Activated naive CD4-positive, alpha-beta T cell treated with Interleukin-2 at 50 U/mL for 16 hours (primary cell): ENCODE measurements around the gene PDCD11.
"Not testable (repeated sequence)": the region's sequence is repeated elsewhere in the genome, so short reads cannot be mapped to it uniquely, and the experiment has no call there.

Experiments
- DNase-seq: peaks from one replicate; pipeline ENCODE4 v3.0.0-alpha.2; 2020

The PDCD11 gene

DNA sequence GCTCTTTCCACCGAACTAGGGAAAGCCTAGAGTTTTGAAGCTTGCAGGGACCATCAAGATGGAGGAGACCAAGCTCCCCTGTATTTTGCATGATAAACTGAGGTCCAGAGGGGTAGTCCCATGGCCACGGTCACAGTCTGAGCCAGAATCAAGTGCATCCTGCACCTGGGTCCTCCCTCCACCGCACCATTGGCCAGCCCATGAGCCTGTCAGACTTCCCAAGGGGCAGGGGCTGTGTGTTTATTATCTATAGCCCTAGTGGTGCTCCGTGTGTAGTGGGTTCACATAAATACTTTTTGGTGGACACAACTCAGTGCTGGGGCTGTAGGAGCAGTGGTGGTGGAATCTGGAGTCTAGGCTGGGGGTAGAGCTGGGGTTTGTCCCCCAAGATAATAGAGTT, 79.0 kb downstream of the PDCD11 start:
- DNase-seq = no peak

DNA sequence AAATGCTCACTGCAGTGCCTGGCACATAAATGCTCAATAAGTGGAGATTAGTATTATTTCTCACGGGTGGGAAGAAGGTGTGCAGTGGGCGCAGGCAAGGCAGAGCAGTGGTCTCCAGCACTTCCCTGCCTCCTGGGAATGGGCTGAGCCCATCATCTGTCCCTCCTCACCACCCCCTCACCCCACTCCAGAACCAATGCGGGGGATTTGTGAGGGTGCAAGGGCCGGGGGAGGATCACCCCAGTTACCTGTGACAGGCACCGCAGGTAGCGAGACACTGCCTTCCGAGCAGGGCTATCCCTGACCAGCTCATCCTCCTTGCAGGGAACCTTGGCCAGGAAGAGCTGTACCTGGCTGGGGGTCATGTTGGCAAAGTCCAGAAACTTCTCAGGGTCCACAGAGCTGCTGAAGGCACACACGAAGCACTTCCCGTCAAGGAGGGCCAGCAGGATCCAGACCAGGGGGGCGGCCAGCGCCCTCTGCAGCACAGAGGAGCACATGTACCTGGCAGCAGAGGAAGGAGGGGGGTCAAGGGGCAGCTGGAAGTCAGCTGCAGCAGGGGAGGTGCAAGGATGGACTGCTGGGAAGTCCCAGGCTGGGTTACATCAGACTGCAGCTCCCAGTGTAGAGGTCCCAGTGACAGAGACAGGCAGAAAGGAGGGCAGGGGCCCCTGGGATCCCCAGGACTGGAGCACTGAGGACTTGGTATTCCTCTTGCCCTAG, 79.8 kb downstream of the PDCD11 start:
- no peak for DNase-seq

DNA sequence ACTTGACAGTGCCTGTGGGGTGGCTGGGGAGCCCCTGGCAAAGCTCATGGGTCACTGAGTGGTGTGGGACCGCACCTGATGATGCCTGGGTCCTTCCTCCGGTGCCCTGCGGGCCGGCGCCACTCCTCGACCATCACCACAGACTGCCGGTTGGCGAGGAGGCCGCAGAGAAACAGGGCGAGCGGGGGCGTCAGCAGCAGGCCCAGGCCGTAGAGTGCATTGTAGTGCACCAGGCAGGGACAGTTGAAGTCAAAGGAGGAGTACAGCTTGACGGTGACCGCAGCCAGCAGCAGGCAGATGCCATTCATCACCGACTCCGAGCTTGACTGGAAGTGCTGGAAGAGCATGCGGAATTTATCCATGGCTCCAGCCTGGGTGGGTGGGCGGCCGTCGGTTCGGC, 82.2 kb downstream of the PDCD11 start:
- DNase-seq = no peak

DNA sequence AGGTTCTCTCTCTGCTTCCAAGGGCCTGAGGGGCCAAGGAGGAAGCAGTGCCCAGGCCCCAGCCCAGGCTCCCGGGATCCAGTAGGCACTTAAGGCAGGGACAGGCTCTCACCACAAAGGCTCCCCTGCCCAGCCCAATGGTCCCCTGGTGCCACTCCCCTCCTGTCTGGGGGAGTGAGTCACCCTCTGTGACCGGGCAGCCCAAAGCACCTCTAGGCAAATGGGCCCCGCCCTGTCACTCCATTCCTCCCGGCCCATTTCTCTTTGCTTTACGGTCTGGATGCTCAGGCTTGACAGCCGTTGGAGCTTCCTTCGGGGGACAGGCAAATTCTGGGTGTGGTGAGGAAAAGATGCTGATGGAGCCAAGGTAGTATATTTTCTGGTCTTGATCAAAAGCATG, 82.7 kb downstream of the PDCD11 start, which contains the start of gene CALHM3:
Gene CALHM3 (minus strand): TSS at position 106 of the 400 bp plus-strand sequence. CDS start 208 bp downstream, outside the sequence.
- DNase-seq = no peak

DNA sequence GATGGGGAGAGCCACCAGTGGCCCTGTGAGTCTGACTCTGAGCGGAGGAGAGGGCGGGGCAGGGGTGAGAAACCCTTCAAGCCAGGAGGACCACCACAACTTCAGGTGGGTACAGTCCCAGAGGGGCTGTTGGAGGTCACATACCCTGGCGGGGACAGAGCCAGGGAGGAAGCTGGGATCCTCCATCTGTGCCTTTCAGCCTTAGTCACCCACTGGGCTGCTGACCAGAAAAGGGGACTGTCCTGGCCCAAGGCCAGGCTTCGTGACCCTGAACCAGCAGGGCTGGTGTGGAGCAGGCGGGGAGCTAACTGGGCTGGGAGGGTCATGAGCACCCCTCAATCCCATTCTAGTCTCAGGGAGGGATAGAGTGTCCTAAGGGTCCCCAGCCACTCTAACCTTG, 84.1 kb downstream of the PDCD11 start:
- DNase-seq = no peak

DNA sequence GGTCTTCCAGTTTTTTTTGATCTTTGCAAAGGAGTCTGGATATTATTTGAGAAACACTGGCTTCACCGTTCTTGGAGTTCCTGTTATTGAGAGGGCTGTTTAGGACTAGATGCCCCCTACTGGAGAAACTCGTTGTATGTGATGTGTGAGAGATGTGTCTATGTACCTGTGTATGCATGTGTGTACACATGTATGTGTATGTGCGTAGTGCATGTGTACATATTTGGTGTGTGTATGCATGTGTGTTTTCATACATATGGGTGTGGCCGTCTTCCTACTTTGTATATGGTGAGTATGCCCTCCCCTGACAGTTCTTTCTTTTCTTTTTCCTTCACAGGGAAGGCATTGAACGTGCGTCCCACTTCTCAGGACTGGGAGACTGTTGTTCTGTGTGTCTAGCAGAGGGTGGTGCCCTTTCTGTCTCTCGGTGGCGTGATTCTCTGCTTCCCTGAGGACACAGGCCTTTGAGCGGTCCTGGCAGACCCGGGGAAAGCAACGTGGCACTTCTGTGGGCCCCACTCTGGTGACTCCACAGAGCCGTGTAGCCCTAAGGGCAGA, 85.6 kb downstream of the PDCD11 start:
- DNase-seq = no peak

DNA sequence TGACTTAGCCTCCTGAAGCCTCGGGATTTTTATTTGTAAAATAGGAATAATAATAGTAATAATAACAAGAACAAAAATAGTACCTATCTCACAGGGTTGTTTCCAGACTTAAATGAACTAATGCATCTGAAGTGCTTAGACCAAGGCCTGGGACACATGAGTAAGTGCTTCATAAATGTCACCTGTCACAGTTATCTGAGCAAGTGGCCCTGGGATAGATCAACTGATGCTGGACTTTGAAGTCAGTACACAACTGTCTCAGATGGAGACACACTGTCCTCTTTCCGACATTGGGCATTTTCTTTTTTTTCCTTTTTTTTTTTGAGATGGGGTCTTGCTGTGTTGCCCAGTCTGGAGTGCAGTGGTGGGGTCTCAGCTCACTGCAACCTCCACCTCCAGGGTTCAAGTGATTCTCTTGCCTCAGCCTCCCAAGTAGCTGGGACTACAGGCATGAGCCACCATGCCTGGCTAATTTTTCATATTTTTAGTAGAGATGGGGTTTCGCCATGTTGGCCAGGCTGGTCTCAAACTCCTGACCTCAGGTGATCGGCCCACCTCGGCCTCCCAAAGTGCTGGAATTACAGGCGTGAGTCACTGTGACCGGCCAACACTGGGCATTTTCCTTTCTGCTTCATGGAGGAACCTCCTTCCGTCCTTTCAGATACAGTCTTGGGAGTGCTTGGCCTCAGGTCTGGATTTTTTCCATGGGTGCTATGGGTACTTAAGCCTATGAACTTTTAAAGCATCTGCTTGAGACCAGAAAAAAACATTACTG, 90.4 kb downstream of the PDCD11 start:
- not testable (repeated sequence) for DNase-seq

DNA sequence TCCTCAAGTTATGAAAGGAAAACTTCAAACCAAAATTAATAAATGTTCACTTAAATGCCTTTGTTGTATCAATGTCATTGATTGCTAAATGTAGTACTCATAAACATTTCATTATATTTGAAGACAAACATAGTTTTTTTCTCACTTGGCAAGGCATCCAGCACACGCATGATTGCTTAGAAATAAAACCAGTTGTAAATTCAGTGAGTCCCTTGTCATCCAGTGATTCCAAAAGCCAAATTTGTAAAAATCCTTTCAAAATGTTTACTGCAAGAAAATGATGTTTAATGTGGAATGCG, 90.9 kb downstream of the PDCD11 start:
- DNase-seq = no peak

DNA sequence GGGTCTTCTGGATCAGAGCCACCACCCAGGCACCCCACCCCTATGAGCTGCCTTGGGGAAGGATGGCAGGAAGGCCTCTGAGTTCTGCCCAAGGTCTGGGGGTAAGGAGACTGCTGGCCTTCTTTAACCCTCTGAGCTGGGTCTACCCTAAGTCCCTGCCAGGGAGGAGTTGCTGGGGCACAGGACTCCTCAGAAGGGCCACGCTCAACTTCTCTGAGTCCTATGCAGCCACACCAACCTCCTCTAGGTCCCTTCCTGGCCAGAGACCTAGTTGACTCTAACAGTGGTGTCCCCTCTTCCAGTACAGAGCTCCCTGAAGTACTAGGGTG, 94.5 kb downstream of the PDCD11 start:
- DNase-seq = no peak

DNA sequence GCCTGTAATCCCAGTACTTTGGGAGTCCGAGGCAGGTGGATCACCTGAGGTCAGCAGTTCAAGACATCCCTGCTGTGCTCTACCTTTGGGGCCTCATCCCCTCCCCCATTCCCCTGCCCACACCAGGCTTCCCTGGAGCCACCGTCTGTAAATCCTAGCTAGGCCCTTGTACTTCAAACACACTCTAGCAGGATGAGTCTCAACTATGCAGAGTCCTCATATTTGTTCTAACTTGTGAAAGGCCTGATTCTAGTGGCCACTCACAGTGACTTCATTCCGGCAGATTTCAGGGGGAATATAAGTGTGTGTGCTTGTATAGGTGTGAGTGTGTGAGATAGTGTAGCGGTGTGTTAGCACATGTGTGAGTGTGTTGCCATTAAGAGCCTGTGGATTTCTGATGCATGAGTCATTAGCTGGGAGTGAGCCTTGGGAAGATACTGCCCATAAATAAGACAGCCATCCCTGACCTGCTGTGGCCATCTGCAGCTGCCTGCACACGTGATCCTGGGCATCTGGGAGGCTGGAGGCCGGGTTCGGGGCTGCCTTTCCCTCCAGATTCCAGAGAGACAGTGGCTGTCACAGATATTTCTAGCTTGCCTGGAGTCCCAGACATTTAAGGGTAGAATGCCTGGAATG, 95.4 kb downstream of the PDCD11 start:
- no peak for DNase-seq

DNA sequence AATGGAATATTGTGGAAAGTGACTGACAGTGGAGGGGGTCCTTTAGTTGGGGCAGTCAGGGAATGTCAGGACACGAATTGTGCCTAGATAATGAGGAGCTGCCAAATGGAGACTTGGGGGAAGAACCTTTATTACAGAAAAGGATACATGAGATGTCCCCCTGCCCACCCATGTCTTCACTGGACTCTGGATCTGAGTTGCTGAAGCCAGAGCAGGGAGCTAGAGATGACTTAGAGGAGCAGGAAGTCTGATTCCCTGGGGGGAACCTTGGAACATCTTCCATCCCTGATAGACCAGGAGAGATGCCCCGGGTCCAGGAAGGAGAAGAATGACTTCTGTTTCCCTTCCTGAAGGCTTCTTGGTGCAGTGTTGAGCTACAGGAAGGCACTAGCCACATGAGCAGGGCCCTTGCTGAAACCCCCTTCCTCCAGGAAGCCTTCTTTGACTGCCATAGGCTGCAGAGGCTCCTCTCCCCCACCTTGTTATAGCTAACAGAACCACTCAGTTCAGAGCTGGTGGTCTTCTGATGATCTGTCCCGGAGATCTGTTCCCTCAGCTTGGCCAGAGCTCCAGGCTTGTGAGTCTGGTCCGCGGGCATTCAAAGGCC, 96.3 kb downstream of the PDCD11 start:
- DNase-seq = no peak

DNA sequence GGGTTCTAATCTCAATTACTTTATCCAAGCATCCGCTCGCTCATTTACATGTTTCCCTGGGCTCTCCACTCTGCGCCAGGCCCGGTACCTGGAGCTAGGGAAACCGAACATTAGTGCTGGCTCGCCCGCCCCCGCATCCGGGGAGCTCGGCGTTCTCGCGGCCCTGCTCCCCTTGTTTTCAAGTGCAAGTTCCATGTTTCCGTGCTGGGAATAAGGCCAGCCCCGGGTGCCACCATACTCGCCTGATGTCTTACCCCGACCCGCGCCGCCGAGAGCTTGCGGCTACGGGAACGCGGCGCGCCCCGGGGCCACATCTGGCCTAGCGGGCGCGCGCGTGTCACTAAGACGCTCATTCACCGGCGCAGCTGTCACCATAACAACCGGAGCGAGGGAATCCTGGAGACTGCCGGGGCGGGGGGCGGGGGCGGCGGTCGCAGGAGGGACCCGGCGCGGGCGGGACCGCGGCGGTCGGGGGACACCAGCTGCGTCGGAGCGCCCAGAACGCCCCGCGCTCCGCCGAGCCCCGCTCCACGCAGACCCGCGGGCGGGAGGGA, 97.0 kb downstream of the PDCD11 start, which contains the start of gene NEURL1:
Gene NEURL1 (plus strand): TSS at position 344 of the 554 bp plus-strand sequence. CDS start 683 bp downstream, outside the sequence.
- peak; percentile 13 for DNase-seq

DNA sequence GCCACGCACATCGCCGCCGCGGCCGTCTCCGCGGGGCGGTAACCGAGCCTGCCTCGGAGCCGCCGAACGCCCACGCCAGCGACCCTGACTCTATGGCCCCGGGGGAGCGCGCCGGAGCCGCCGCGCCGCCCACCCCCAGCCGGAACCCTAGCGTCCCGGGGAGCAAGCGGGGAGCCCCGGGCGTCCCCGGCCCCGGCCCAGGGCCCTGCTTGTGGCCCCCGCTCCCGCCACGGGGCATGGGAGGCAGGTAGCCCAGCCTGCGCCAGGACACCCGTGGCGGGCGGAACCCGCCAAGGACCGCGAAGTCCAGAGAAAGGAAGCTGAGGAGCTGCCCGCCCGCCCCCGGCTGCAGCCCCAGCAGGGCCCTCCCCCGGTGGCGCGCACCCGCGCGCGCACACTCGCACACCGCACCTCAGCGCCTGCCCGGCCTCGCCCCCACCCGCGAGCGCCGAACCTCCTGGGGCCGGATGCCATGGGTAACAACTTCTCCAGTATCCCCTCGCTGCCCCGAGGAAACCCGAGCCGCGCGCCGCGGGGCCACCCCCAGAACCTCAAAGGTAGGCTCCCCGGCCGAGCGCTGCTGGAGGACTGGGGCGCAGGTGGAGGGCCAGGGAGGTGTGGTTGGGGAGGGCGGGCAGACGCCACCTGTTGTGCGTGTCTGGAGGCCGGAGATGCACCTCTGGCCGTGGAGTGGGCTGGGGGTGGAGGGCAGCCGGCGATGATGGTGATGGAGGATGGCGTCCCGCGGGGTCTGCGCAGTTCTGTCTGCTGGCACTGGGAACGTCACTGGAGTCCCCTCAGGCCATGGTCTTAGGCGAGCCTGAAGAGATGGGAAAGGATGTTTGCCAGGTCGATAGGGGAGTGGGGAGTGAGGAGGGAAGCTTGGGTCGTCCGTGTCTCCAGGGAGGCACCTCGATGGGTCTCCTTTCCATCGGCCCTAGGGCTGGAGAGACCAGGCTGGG, 97.8 kb downstream of the PDCD11 start:
- DNase-seq = peak; percentile 28

DNA sequence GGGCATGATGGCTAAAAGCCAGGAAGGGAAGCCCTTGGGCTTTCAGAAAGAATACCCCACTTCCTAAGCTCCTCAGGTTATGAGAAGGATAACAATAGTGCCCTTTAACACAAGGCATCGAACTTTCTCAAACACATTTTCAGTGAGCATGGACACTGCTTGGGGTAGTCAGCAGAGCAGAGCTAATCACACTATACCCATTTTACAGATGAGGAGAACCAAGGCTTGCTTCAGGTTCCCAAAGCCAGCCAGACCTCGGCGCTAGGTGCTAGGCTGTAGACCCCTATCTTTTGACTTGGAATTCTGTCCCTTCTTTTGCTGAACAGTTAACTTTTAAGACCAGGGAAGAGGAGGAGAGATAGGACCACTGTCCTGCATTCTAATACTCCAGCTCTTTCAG, 98.9 kb downstream of the PDCD11 start:
- no peak for DNase-seq
